HG03521 (cell line): ENCODE measurements around the gene CEP152.

Experiments used
- ATAC-seq: cut with Tn5 transposase; IDR thresholded peaks from one replicate; pipeline ENCODE4 v1.9.1; 2021; ENCODE audit warnings: mild to moderate bottlenecking, moderate library complexity; ENCODE audit not compliant: unreplicated experiment

The CEP152 gene

GRCh38 chr15:48775546-48775945, 35.3 kb downstream of the CEP152 start:
- no peak for ATAC-seq

- ATAC-seq, result no peak
These were observed 36.4 kb downstream of the CEP152 start for GRCh38 chr15:48774484-48774883.

DNA sequence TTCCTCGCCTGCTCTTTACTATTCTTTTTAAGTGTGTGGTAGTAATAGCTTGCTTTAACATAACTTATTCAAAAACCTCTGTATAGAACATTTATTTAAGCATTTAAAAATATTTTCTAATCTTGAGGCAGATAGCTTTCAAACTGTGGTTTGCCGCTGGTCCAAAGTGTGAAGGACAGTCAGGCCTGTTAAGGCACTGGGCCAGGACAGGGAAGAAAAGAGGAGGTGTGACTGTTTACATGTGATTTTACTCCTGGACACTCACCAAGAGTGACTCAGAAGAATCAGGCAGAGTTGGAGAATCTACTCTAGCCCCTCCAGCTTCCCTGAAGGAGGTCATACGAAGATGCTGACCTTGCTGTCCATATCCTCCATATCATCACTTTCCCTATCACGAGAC, 44.7 kb downstream of the CEP152 start:
- no peak for ATAC-seq

GRCh38 chr15:48765022-48765421, 45.8 kb downstream of the CEP152 start:
- ATAC-seq, result no peak

DNA sequence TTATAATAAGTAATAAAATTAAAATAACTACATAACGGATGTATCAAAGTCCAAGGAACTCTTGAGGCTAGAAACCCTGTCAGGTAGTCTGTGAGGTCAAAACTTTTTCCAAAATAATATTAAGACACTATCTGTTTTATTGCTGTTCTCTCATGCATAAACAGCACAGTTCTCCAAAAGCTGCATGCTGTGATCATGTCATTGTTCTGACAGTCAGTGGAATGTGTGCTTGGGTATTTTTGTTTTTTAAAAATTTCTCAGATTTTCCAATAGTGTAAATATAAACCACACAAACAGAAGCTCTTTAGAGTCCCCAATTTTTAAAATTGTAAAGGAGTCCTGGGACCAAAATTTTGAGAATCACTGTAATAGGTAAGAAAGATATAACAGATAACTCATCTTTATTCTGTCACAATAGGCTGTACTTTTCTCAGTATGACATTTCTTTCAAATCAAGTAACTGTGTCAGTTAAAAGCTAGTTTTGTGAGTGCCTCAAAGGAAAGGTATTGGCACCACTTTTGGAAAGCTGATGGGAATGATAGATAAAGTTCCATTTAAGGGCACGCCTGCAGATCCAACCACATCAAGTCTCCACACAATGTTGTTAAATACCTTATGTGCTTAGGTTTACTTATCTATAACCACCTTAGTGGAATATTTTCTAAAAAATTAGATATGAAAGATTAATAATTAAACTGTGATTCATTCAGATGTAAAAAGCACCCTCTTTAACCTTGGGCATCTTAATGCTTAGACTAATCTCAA, 49.3 kb downstream of the CEP152 start:
- no peak for ATAC-seq

GRCh38 chr15:48759921-48760320, 50.9 kb downstream of the CEP152 start:
- ATAC-seq, result no peak

GRCh38 chr15:48757661-48758060, 53.2 kb downstream of the CEP152 start:
- no peak for ATAC-seq

DNA sequence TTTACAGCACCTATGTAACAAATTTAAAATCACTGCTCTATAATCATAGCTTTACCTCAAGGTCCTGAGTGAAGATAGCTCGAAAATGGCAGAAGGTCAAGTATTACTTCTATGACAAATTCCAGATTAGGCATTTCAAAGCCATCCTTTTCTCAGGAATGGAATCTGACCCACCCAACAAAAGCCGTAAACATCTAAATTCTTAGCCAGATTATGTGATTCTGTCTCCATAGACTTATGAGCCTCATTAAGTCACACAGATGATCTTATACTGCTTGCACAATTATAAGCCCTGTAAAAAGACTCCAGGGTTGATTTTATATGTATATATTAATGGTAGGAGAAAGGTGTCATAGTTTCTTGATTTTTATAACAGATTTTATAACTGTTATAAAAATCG, 56.9 kb downstream of the CEP152 start:
- ATAC-seq, result no peak

DNA sequence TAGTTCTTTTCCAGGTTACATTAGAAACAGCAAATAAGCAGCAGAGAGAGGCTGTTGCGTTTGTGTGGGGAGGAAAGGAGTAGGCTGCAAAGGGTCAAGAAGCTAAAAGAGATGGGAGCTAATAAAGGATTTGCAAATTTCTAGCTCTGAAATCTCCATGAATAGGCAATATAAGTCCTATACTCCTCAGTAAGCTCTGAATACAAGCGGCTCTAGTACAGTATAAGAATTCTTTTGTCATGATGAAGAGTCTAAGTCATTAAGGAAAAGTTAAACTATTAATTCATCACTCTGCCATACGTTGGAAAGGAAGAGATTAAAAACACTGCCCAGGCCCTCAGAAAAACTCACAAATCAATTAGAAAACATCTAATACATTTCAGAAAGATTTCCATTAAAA, 59.3 kb downstream of the CEP152 start:
- no peak for ATAC-seq

DNA sequence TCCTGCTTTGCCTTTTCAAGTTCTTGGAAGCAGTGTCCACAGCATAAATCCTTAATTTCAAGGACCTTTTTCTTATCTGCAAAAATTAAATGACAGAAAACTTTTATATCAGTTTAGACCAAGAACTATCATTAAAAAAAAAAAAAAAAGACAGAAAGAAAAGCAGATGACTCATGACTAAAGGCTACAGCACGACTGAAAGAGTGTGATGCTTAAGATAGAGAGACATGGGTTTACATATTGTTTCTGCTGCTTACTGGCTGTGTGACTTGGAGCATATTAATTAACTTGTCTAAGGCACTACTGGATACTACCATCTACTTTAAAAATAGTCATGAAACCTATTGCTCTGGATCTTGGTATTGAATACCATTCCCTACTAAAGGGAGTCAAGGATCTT, 62.3 kb downstream of the CEP152 start:
- no peak for ATAC-seq

DNA sequence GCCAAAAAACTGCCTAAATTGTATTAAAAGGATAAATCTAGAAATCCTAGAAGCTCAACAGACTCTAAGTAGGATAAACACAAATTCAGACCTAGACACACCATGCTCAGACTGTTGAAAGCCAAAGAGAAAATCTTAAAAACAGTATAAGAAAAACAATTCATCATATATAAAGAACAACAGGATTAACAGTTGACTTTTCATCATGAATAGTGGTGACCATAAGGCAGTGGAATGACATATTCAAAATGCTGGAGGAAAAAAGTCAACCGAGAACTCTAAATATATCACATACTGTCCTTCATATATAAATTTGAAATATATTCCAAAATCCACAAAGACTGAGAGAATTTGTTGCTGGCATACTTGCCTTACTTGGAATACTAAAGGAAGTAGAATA, 77.3 kb downstream of the CEP152 start:
- no peak for ATAC-seq

DNA sequence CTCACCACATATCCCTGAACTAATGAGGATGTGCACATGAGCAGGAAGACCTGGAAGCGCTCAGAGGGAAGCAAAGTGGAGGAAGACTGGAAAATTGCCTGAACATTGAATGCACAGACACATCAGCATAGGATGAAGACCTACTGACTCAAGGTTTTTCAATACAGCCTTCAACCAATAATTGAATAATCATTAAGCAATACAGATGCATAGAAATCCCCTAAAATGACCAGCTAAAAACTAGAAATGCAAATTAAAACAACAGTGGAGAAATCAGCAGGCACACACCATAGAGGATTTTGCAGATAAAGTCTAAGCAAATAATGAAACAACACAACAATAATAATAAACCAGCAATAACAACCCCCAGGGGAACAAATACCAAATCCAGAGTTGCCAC, 80.4 kb downstream of the CEP152 start:
- ATAC-seq, result no peak

DNA sequence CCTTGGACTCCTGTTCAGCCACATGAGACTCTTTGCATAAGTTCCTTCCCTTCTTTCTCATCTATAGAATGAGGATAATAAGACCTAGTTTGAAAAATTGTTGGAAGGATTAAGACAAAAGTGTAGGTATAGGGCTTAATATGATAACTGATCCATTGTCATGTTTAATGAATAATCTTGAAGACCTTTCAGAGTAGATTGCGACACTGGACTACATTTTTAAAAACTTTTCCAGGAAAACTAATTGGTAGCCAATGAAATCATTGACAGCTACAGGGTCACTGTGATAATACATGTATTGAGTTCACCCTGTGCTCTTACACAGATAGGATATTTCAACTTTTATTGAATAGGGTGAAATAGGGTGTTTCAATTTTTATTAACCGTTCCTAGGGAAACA, 86.9 kb downstream of the CEP152 start:
- ATAC-seq, result no peak

- no peak for ATAC-seq
These were observed 87.9 kb downstream of the CEP152 start for GRCh38 chr15:48722764-48723661.

- no peak for ATAC-seq
These were observed 89.6 kb downstream of the CEP152 start for GRCh38 chr15:48721061-48721810.

DNA sequence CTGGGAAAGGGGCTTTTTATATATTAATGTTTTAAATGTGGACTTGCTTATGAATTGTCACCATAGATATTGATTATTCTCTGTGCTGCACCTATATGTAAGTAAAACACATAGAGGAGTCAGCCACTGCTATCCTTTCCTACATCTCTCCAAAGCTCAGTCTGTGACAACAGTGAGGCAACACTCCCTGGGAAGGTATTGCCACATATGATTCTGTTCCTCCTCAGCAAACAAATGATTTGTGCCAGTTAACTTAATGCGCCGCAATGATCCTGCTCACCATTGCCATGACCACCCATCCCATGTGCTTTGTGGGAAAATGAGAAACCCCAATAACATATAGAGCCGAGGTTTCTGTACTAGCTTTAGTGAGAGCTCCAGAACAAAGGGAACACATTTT, 90.2 kb downstream of the CEP152 start:
- no peak for ATAC-seq

GRCh38 chr15:48719668-48720067, 91.2 kb downstream of the CEP152 start:
- no peak for ATAC-seq

- ATAC-seq, result no peak
These were observed 92.2 kb downstream of the CEP152 start for GRCh38 chr15:48718646-48719045.

DNA sequence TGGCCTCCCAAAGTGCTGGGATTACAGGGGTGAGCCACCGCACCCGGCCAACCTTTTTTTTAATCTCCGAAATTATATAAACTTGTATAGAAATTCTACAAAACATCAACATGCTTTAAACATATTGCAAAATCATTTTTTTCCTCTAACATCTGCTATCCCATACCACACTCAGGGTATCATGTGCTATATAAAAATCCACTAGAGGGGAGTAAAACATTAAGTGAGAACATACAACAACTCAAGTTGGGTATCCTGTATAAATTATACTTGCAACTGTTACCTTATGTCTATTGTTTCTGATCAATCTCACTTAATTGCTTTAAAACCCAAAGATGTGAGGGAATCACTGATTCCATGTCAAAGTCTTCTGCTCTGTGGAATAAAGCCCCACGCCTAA, 93.4 kb downstream of the CEP152 start:
- ATAC-seq, result no peak

GRCh38 chr15:48712546-48712945, 98.3 kb downstream of the CEP152 start:
- ATAC-seq, result no peak

- no peak for ATAC-seq
These were observed 99.8 kb downstream of the CEP152 start for GRCh38 chr15:48710952-48711495.
